HepG2 (cell line): ENCODE results near the gene UNC50. TPM values are rescaled to one million over a fixed set of nuclear protein-coding genes. Genes with fewer than 3 reads are reported as not detected.

Experiments used
- AGO2 ChIP-seq: fragments of 200-400 bp; formaldehyde crosslinking; optimal IDR thresholded peaks from 2 replicates; pipeline ENCODE3; 2017; ENCODE audit warnings: mild to moderate bottlenecking, low read depth, low read length, moderate library complexity
- BATF2 ChIP-seq: sonication (generic); formaldehyde crosslinking; IDR thresholded peaks from 2 replicates; pipeline ENCODE4 v1.8.0; 2022; ENCODE audit warnings: mild to moderate bottlenecking, missing genetic modification reagents, moderate library complexity
- FOXA3 ChIP-seq: IDR thresholded peaks from 2 replicates; pipeline ENCODE4 v1.6.1; 2016; ENCODE audit warnings: missing genetic modification reagents, missing compliant biosample characterization
- FOXP1 ChIP-seq, 2 experiments: fragments of 450-650 bp in 1 of 2; IDR thresholded peaks; 2 replicates each; pipeline ENCODE4 v1.6.1; 2017 to 2018; ENCODE audit warnings: antibody characterized with exemption in 1 of 2
- HMGA1 ChIP-seq: sonication (generic); formaldehyde crosslinking; conservative IDR thresholded peaks from 2 replicates; pipeline ENCODE4 v1.4.0; 2020; ENCODE audit warnings: missing genetic modification reagents
- HMGXB4 ChIP-seq, 2 experiments: sonication (generic) in 1 of 2; formaldehyde crosslinking in 1 of 2; IDR thresholded peaks; 2 replicates each; pipeline versions ENCODE4 v1.4.0 to v1.6.1; 2018 to 2020; ENCODE audit warnings: missing genetic modification reagents in 2 of 2, borderline replicate concordance in 1 of 2, low read depth in 1 of 2, mild to moderate bottlenecking in 1 of 2, missing biosample characterization in 1 of 2
- JARID2 ChIP-seq: sonication (generic); formaldehyde crosslinking; IDR thresholded peaks from 2 replicates; pipeline ENCODE4 v1.8.1; 2023; ENCODE audit warnings: missing genetic modification reagents, inconsistent platforms; ENCODE audit not compliant: insufficient replicate concordance
- MZF1 ChIP-seq: sonication (generic); formaldehyde crosslinking; IDR thresholded peaks from 2 replicates; pipeline ENCODE4 v1.8.1; 2023; ENCODE audit warnings: mild to moderate bottlenecking, missing genetic modification reagents, borderline replicate concordance
- NCOR1 ChIP-seq: fragments of 200-600 bp; sonication (generic); IDR thresholded peaks from 2 replicates; pipeline ENCODE4 v1.7.0; 2017; ENCODE audit warnings: antibody characterized with exemption, low read length, borderline replicate concordance
- NFIB ChIP-seq: sonication (generic); formaldehyde crosslinking; IDR thresholded peaks from 2 replicates; pipeline ENCODE4 v1.9.0; 2021; ENCODE audit warnings: missing genetic modification reagents, mild to moderate bottlenecking, borderline replicate concordance
- NR3C1 ChIP-seq: sonication (generic); formaldehyde crosslinking; IDR thresholded peaks from 2 replicates; pipeline ENCODE4 v1.4.0; 2020; ENCODE audit warnings: missing genetic modification reagents
- SMAD9 ChIP-seq: sonication (generic); formaldehyde crosslinking; IDR thresholded peaks from 2 replicates; pipeline ENCODE4 v1.5.1; 2020; ENCODE audit warnings: mild to moderate bottlenecking, missing genetic modification reagents
- TSC22D2 ChIP-seq: sonication (generic); formaldehyde crosslinking; IDR thresholded peaks from 2 replicates; pipeline ENCODE4 v1.5.1; 2020; ENCODE audit warnings: missing genetic modification reagents, mild to moderate bottlenecking, borderline replicate concordance
- ZBTB26 ChIP-seq: IDR thresholded peaks from 2 replicates; pipeline ENCODE4 v1.6.1; 2016; ENCODE audit warnings: missing compliant biosample characterization, missing genetic modification reagents, borderline replicate concordance
- ZBTB33 ChIP-seq: sonication (generic); formaldehyde crosslinking; IDR thresholded peaks from 2 replicates; pipeline ENCODE4 v1.4.0; 2020; ENCODE audit warnings: missing genetic modification reagents
- ZNF354B ChIP-seq: sonication (generic); formaldehyde crosslinking; IDR thresholded peaks from 2 replicates; pipeline ENCODE4 v1.8.0; 2022; ENCODE audit warnings: mild to moderate bottlenecking, missing genetic modification reagents
- ZNF446 ChIP-seq: sonication (generic); formaldehyde crosslinking; IDR thresholded peaks from 2 replicates; pipeline ENCODE4 v1.5.0; 2020; ENCODE audit warnings: mild to moderate bottlenecking, missing genetic modification reagents
- ZNF496 ChIP-seq: sonication (generic); formaldehyde crosslinking; IDR thresholded peaks from 2 replicates; pipeline ENCODE4 v1.8.1; 2023; ENCODE audit warnings: mild to moderate bottlenecking, moderate library complexity, missing genetic modification reagents; ENCODE audit not compliant: insufficient replicate concordance
- ZNF543 ChIP-seq: sonication (generic); formaldehyde crosslinking; IDR thresholded peaks from 2 replicates; pipeline ENCODE4 v1.4.0; 2020; ENCODE audit warnings: mild to moderate bottlenecking, missing genetic modification reagents
- ZNF605 ChIP-seq: sonication (generic); formaldehyde crosslinking; IDR thresholded peaks from 2 replicates; pipeline ENCODE4 v1.8.0; 2022; ENCODE audit warnings: mild to moderate bottlenecking, missing genetic modification reagents
- ZNF615 ChIP-seq: sonication (generic); formaldehyde crosslinking; IDR thresholded peaks from 2 replicates; pipeline ENCODE4 v1.5.0; 2020; ENCODE audit warnings: mild to moderate bottlenecking, missing genetic modification reagents, borderline replicate concordance
- ZNF724P ChIP-seq: sonication (generic); formaldehyde crosslinking; IDR thresholded peaks from 2 replicates; pipeline ENCODE4 v1.8.0; 2022; ENCODE audit warnings: missing genetic modification reagents, borderline replicate concordance
- ZNF772 ChIP-seq: sonication (generic); formaldehyde crosslinking; IDR thresholded peaks from 2 replicates; pipeline ENCODE4 v1.5.0; 2020; ENCODE audit warnings: mild to moderate bottlenecking, missing genetic modification reagents
- ZNF891 ChIP-seq: sonication (generic); formaldehyde crosslinking; IDR thresholded peaks from 2 replicates; pipeline ENCODE4 v1.5.0; 2020; ENCODE audit warnings: mild to moderate bottlenecking, missing genetic modification reagents
- polyA plus RNA-seq, 8 experiments: library from polyadenylated mRNA; depleted of rRNA in 3 of 8; stranded (reverse) in 7 of 8; unstranded in 1 of 8; fragments of >200 nt; fragmentation: Illumina TruSeq in 4 of 8; extraction: Trizol in 4 of 8; gene quantifications; 2 replicates each; pipeline versions ENCODE4 v1.2.1 to v1.2.3, GENCODE V29; 2011 to 2016; ENCODE audit warnings: low read depth in 4 of 8, missing spikeins in 1 of 8, mixed read lengths in 1 of 8; ENCODE audit not compliant: insufficient read depth in 1 of 8
- total RNA-seq, 5 experiments: library from RNA; depleted of rRNA; stranded (reverse); fragments of >200 nt; fragmentation: Illumina TruSeq; extraction: Trizol; gene quantifications; 2 replicates each; pipeline ENCODE4 v1.2.3, GENCODE V29; 2016; ENCODE audit warnings: low read depth in 1 of 5

Gene UNC50
- total and polyA plus RNA-seq, 2 of the 13 experiments (the other 11 are each of a cell fraction or from before 2014, with no cell fraction given), result 92.6 to 95.6 TPM

- no peak for TF ChIP-seq ZNF446 (CRISPR knock-in tag)
- peak; percentile 54 for TF ChIP-seq ZNF605 (CRISPR knock-in tag)
- no peak for TF ChIP-seq NFIB (CRISPR knock-in tag)
- peak; percentile 63; the same call in 1 of the 2 replicates for TF ChIP-seq NCOR1
- TF ChIP-seq TSC22D2 (CRISPR knock-in tag), result peak; percentile 72; the same call in 1 of the 2 replicates
- TF ChIP-seq ZNF496, result no peak
- no peak for TF ChIP-seq FOXP1 (IDR thresholded peaks at IDR 0.05)
- peak; percentile 59 for TF ChIP-seq FOXP1 (CRISPR knock-in tag; IDR thresholded peaks at IDR 0.05)
- TF ChIP-seq HMGXB4 (CRISPR knock-in tag; IDR thresholded peaks at IDR 0.05; ENCODE audit: borderline replicate concordance in 1 of 2, low read depth in 1 of 2), result no peak
- no peak; the same call in 1 of the 2 replicates for TF ChIP-seq ZNF543
- TF ChIP-seq JARID2 (CRISPR knock-in tag), result no peak
- TF ChIP-seq HMGA1, result no peak
- no peak for TF ChIP-seq AGO2
- no peak for TF ChIP-seq ZNF724P
- no peak; the same call in 1 of the 2 replicates for TF ChIP-seq ZBTB26 (CRISPR knock-in tag)
- TF ChIP-seq BATF2, result no peak
- TF ChIP-seq ZNF772, result peak; percentile 82
- 0 out of 2 replicates have a peak, but pooled peaks have one; percentile 22 for TF ChIP-seq ZBTB33
- TF ChIP-seq ZNF891 (CRISPR knock-in tag), result peak; percentile 83
- peak; percentile 89 for TF ChIP-seq FOXA3 (CRISPR knock-in tag)
- TF ChIP-seq NR3C1, result no peak
- no peak for TF ChIP-seq ZNF354B (CRISPR knock-in tag)
- TF ChIP-seq SMAD9 (CRISPR knock-in tag), result no peak; the same call in 1 of the 2 replicates
- TF ChIP-seq ZNF615, result no peak
- no peak for TF ChIP-seq MZF1 (CRISPR knock-in tag)
Measured at GRCh38 chr2:98583816-98584618, 24.4 kb upstream of the UNC50 start (continued).
